CD4-positive, alpha-beta T cell treated with Interleukin-4 for 1 hour (primary cell): ENCODE results near the gene CDCA4.

ENCODE experiments used
- DNase-seq, 2 donors: peaks; one replicate each; pipeline ENCODE4 v3.0.0-alpha.2; 2020 to 2022

CDCA4 gene

GRCh38 chr14:104973385-104974145 lies 47.3 kb downstream of the CDCA4 start:
- no peak for DNase-seq

GRCh38 chr14:104973135-104973384 lies 47.8 kb downstream of the CDCA4 start:
- DNase-seq, result no peak

GRCh38 chr14:104972301-104973134 lies 48.4 kb downstream of the CDCA4 start:
- no peak for DNase-seq

DNA sequence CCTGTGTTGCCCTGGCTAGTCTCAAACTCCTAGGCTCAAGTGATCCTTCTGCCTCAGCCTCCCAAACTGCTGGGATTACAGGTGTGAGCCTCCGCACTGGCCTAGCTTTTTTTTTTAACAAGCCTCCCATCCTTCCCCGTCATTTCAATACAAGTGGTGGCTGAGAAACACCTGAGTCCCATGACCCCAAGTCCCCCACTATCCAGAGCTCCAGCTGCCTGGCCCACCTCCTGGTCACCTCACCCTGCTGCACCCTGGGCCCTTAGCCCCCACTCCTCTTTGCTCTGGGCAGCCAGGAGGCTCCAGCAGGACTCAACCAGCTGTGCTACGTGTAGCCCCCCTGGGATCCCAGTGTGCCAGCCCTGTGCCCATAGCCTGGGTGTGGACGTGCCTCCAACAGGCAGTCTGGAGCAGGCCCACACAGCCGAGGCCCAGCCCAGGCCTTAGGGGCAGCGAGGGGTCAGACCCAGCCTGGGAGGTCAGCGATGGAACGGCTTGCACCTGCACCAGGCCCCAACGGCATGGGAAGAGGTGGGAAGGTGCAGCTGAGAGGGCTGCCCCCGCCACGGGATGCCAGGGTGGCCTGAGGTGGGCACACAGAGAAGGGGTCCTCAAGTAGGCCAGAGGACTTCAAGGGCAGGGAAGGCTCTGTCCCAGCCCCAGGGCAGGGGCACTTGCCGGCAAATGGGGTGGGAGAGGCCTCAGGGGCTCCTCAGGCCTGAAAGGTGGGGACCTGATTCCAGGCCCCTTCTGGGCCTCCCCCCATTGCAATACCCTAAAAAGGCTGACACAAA lies 49.2 kb downstream of the CDCA4 start:
- no peak for DNase-seq

DNA sequence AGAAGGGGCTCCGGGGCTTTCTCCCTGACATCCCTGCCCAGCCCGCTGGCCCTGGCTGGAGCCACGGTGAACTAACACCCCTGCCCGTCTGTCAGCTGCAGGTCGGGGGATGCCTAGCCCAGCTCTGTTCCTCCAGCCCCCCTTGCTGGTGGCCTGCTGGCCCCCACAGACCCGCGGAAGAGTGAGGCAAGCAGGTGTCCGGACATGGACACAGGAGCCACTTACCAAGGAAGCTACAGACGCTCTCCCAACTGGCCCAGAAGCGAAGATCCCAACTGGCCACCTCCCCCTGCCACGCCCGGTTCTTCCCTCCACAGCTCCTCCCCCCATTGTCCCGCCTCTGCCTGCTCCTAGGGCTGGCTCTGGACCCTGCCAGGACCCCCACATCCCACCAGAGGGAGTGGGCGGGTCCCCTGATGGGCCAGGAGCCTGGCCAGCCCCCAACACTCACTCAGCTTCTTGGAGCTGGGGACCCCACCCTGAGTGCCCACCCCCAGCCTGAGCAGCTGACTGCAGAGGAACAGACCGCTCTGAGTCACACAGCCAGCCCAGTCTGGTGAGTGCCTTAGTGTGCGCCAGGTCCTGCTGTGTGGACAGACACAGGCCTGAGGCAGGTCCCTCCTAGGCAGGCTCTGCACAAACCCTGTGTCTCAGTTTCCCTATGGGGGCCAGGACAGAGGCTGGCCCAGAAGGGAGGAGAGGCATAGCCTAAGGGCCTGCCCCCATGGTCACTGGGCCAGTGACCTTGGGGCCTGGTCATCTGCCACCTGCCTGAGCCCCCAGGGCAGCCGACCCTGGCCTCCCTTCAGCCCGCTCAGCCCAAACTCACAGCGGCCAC lies 50.4 kb downstream of the CDCA4 start:
- no peak for DNase-seq

DNA sequence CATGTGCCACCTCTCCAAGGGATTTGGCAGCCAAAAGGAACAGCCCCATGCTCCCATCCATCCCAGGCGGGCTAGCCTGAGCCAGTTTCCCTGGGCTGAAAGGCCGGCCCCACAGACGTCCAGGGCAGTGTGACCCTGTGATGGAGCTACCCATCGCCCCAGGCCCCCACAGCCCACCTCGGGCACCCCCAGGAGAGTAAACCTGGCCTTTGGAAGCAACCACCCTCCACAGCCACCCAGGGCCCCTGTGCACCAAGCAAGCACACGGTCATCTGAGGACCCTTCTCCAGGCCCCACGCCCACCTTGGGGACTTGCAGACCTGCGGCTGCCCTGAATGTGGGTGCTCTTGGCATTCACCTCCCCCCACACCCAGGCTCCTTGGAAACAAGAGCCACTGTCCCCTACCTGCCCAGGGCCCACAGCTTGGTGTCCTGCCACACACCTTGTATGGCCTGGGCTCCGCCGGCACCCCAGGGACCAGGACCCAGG lies 51.1 kb downstream of the CDCA4 start:
- no peak for DNase-seq

- no peak for DNase-seq
Measured at GRCh38 chr14:104968541-104969401, 52.1 kb downstream of the CDCA4 start.

DNA sequence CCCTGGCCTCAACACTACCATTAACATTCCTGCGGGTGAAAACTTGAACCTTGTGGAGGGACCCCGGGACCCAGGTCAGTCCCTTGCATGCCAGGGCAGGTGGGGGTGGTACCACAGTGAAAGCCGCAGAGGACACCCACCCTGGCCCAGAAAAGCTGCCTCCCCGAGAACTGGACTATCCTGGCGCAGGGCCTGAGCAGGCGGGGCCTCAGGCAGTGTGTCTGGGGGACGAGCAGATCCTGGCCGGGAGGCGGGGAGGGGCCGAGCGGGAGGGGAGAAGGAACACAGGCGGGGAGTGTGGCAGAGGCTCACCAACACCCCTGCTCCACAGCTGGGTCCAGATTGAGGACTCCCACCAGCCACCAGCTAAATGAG lies 52.7 kb downstream of the CDCA4 start:
- no peak for DNase-seq

DNA sequence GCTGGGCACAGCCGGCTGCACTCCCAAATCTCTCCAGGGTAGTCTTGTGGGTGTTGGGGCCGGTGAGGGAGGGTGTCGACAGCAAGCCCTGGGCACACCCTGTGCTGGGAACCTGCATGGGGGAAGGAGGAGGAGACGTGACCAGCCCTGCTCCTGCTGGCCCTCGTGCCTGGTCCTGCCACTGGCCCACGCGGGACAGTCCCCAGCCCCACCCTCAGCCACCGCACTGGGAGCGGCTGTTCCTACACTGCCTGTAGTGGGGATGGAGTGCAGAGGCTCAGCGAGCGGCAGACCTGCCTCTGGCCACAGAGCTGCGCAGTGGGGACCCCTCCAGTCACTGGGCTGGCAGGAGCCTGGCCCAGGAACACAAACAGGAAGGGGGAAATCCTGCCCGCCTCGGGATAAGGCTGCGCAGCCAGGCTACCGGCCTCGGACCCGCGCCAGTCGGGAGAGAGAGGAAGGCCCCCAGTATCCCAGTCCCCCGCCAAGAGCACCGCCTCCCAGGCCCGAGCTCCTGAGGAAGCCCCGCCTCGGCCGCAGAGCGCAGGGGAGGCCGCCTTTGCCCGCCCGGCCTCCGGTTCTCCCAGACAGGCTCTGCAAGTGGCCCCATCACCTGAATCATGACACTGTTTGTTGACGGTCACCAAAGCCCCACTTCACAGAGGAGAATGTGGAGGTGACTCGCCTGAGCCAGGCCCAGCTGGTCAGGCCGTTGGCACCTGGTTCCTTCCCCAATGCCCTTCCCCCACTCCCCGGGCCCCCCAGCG lies 53.3 kb downstream of the CDCA4 start:
- DNase-seq, result no peak

- DNase-seq, result no peak
Measured at GRCh38 chr14:104966981-104967385, 53.9 kb downstream of the CDCA4 start.

- no peak for DNase-seq
Measured at GRCh38 chr14:104966261-104966865, 54.5 kb downstream of the CDCA4 start.

DNA sequence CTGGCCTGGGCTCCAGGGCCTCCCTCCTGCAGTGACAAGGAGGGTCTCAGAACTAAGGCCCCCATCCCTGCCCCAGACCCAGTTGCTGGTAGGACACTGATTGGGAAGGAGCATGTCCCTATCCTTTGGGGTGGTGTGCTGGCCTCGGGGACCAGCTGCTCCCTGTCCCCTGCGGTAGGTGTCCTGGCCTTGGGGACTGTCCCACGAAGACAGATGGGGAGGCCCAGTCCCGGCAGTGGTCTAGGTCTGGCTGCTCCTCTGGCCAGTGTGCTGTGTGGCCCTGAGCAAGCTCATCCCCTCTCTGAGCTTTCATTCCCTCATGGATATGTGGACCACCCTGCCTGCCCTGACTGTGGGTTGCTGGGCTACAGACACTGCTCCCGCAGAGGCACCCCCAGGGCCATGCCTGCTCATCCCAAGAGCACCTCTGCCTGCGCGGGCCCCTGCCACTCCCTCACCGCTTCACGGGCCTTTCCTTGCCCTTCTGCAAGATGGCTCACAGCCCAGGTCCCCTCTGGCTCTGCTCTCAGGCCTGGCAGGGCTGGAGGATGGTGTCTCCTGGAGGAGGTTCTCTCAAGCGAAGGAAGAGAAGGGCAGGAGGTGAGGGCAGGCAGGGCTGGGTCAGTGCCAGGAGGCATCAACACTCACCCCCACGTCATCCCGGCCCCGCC lies 55.2 kb downstream of the CDCA4 start:
- no peak for DNase-seq

DNA sequence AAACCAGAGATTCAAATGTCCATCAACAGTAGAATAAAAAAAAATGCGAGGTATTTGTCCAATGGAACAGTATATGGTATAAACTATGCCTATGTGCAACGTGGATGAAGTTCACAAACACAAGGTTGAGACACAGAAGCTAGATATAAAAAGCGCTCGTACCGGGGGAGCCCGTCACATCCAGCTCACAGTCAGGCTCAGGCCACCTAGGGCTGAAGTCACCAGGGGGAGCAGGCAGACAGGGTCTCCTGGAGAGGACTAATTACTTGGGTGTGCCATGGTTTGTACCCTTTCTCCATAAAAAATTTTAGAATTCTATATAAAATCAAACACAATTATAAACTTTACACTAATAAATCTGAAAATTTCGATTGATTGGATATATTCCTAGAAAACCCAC lies 56.3 kb downstream of the CDCA4 start:
- no peak for DNase-seq
